Smooth muscle cell (in vitro differentiated cells): Measurements from ENCODE around the gene ADGRG6. TPM values are rescaled to one million over a fixed set of nuclear protein-coding genes. Genes with fewer than 3 reads are reported as not detected.

Experiments
- DNase-seq: peaks from one replicate; lab custom pipeline; 2025; ENCODE audit not compliant: unreplicated experiment; lab: John Stamatoyannopoulos, UW
- H2AFZ ChIP-seq: fragments of 200-600 bp; sonication (generic); 2 replicates; pipeline ENCODE4 v1.6.0; 2016; ENCODE audit warnings: antibody characterized with exemption, low read depth, mild to moderate bottlenecking
- H3F3A ChIP-seq: fragments of 200-600 bp; sonication (generic); 2 replicates; pipeline ENCODE4 v1.6.0; 2017; ENCODE audit warnings: antibody characterized with exemption, low read depth
- H3K27ac ChIP-seq: fragments of 200-600 bp; sonication (generic); 2 replicates; pipeline ENCODE4 v1.5.1; 2016; ENCODE audit warnings: low read depth, mild to moderate bottlenecking
- H3K27me3 ChIP-seq: fragments of 200-600 bp; sonication (generic); 2 replicates; pipeline ENCODE4 v1.6.1; 2016; ENCODE audit warnings: low read depth, mild to moderate bottlenecking
- H3K36me3 ChIP-seq: fragments of 200-600 bp; sonication (generic); 2 replicates; pipeline ENCODE4 v1.5.1; 2016; ENCODE audit warnings: low read depth
- H3K4me1 ChIP-seq: fragments of 200-600 bp; sonication (generic); 2 replicates; pipeline ENCODE4 v1.5.1; 2016; ENCODE audit warnings: low read depth
- H3K4me2 ChIP-seq: fragments of 200-600 bp; sonication (generic); 2 replicates; pipeline ENCODE4 v1.6.0; 2016; ENCODE audit warnings: mild to moderate bottlenecking
- H3K4me3 ChIP-seq: fragments of 200-600 bp; sonication (generic); 2 replicates; pipeline ENCODE4 v1.5.1; 2016; ENCODE audit warnings: mild to moderate bottlenecking
- H3K79me2 ChIP-seq: fragments of 200-600 bp; sonication (generic); 2 replicates; pipeline ENCODE4 v1.6.0; 2016; ENCODE audit warnings: low read depth, mild to moderate bottlenecking
- H3K9ac ChIP-seq: fragments of 200-600 bp; sonication (generic); 2 replicates; pipeline ENCODE4 v1.6.0; 2016; ENCODE audit warnings: low read depth
- H3K9me3 ChIP-seq: fragments of 200-600 bp; sonication (generic); replicated peaks from 2 replicates; pipeline ENCODE4 v1.5.1; 2016; ENCODE audit warnings: low read depth
- H4K20me1 ChIP-seq: fragments of 200-600 bp; sonication (generic); 2 replicates; pipeline ENCODE4 v1.6.0; 2016; ENCODE audit warnings: low read depth
- CTCF ChIP-seq: fragments of 200-600 bp; sonication (generic); IDR thresholded peaks from 2 replicates; pipeline ENCODE4 v1.5.1; 2017; ENCODE audit warnings: borderline replicate concordance, mild to moderate bottlenecking, antibody characterized with exemption; ENCODE audit not compliant: insufficient read depth, poor library complexity, severe bottlenecking
- WGBS: methylation state at CpG from one replicate; pipeline ENCODE4 v1.1.7; 2016; ENCODE audit warnings: low lambda C conversion rate; 5-methylcytosine and 5-hydroxymethylcytosine counted together
- polyA plus RNA-seq: library from polyadenylated mRNA; unstranded; fragments of >200 nt; fragmentation: Nextera tagmentation; extraction: Ambion mirVana; gene quantifications from 2 replicates; pipeline ENCODE4 v1.2.1, GENCODE V29; 2016
- total RNA-seq: library from RNA; depleted of rRNA; stranded (reverse); fragments of >200 nt; gene quantifications from 2 replicates; pipeline ENCODE4 v1.2.3, GENCODE V29; 2014

ADGRG6 gene
- total and polyA plus RNA-seq, 2 experiments from 2014 or later: 0.77 to 14.2 TPM

GRCh38 chr6:142441716-142442115 is 139.9 kb downstream of the ADGRG6 start:
- Histone ChIP-seq H3K4me3 (no peak overlapping the region), H3K9ac (no peak overlapping the region), H3K27me3 (no peaks in the 10 kb centered on the region), H3K27ac (no peak overlapping the region), H3F3A (no peaks in the 10 kb centered on the region), H3K4me1 (no peaks in the 10 kb centered on the region), H3K36me3 (no peaks in the 10 kb centered on the region), H4K20me1 (no peaks in the 10 kb centered on the region), H3K9me3 (no peaks in the 10 kb centered on the region), H3K4me2 (no peak overlapping the region), H2AFZ (no peak overlapping the region), H3K79me2 (no peaks in the 10 kb centered on the region)
- DNase-seq: no peak
- TF ChIP-seq CTCF: no peak
- WGBS: 94% methylated on average over 3 of the region's 3 CpGs

- H2AFZ ChIP-seq: no peak overlapping the region
- no peaks in the 10 kb centered on the region for H4K20me1 ChIP-seq
- no peaks in the 10 kb centered on the region for H3F3A ChIP-seq
- H3K79me2 ChIP-seq: no peaks in the 10 kb centered on the region
- no peaks in the 10 kb centered on the region for H3K27me3 ChIP-seq
- H3K36me3 ChIP-seq: no peaks in the 10 kb centered on the region
- 92% methylated on average over 2 of the region's 2 CpGs for WGBS
- no peak for DNase-seq
- H3K4me2 ChIP-seq: no peak overlapping the region
- no peaks in the 10 kb centered on the region for H3K9me3 ChIP-seq
- H3K9ac ChIP-seq: no peak overlapping the region
- no peak for TF ChIP-seq CTCF
- no peak overlapping the region for H3K4me3 ChIP-seq
- H3K27ac ChIP-seq: no peak overlapping the region
- H3K4me1 ChIP-seq: no peaks in the 10 kb centered on the region
These were observed 141.3 kb downstream of the ADGRG6 start for GRCh38 chr6:142443102-142443501.

GRCh38 chr6:142443532-142443931 is 141.7 kb downstream of the ADGRG6 start:
- H3K4me1 ChIP-seq: no peaks in the 10 kb centered on the region
- no peak overlapping the region for H2AFZ ChIP-seq
- no peak overlapping the region for H3K27ac ChIP-seq
- no peaks in the 10 kb centered on the region for H3K36me3 ChIP-seq
- no peaks in the 10 kb centered on the region for H3K79me2 ChIP-seq
- WGBS: 97% methylated on average over 1 of the region's 1 CpG
- no peaks in the 10 kb centered on the region for H4K20me1 ChIP-seq
- no peak for TF ChIP-seq CTCF
- H3K4me3 ChIP-seq: no peak overlapping the region
- DNase-seq: no peak
- H3F3A ChIP-seq: no peaks in the 10 kb centered on the region
- no peak overlapping the region for H3K4me2 ChIP-seq
- H3K27me3 ChIP-seq: no peaks in the 10 kb centered on the region
- H3K9me3 ChIP-seq: no peaks in the 10 kb centered on the region
- H3K9ac ChIP-seq: no peak overlapping the region

GRCh38 chr6:142444376-142444775 is 142.6 kb downstream of the ADGRG6 start:
- Histone ChIP-seq H3K4me2 (no peak overlapping the region), H3K9me3 (no peaks in the 10 kb centered on the region), H3K36me3 (no peaks in the 10 kb centered on the region), H3K9ac (no peak overlapping the region), H3K79me2 (no peaks in the 10 kb centered on the region), H3K27me3 (no peaks in the 10 kb centered on the region), H3F3A (no peaks in the 10 kb centered on the region), H4K20me1 (no peaks in the 10 kb centered on the region), H2AFZ (no peak overlapping the region), H3K4me3 (no peak overlapping the region), H3K4me1 (no peaks in the 10 kb centered on the region), H3K27ac (no peak overlapping the region)
- DNase-seq: no peak
- WGBS: 66% methylated on average over 1 of the region's 1 CpG
- TF ChIP-seq CTCF: no peak
